ENCODE results near the gene EML2.
A peak's percentile ranks its signal among the peaks of the same experiment; 100 is the strongest.

The EML2 gene

GRCh38 chr19:45640849-45641273 lies 1.7 kb upstream of the EML2 start:
- TF ChIP-seq MAX (IDR thresholded peaks at IDR 0.05), result 0 out of 2 replicates have a peak, but pooled peaks have one; percentile 0
- no peak for TF ChIP-seq EGR1 (IDR thresholded peaks at IDR 0.05)
- no peak for TF ChIP-seq RAD21 (IDR thresholded peaks at IDR 0.05; ENCODE audit: low read depth)
- TF ChIP-seq TAF1 (IDR thresholded peaks at IDR 0.05; ENCODE audit: low read depth), result no peak
- TF ChIP-seq TEAD4 (IDR thresholded peaks at IDR 0.05), result peak; percentile 36; the same call in 1 of the 2 replicates
- TF ChIP-seq TCF12 (IDR thresholded peaks at IDR 0.05; ENCODE audit: low read depth), result no peak
- TF ChIP-seq REST (IDR thresholded peaks at IDR 0.05; ENCODE audit: low read depth), result no peak
- TF ChIP-seq FOXM1 (IDR thresholded peaks at IDR 0.05; ENCODE audit: borderline replicate concordance, low read depth), result no peak

GRCh38 chr19:45637890-45638667 lies 1.1 kb downstream of the EML2 start:
- TF ChIP-seq REST (IDR thresholded peaks at IDR 0.05; ENCODE audit: low read depth) (no peak), RAD21 (IDR thresholded peaks at IDR 0.05; ENCODE audit: low read depth) (no peak), FOXM1 (IDR thresholded peaks at IDR 0.05; ENCODE audit: borderline replicate concordance, low read depth) (no peak), TCF12 (IDR thresholded peaks at IDR 0.05; ENCODE audit: low read depth) (no peak), TEAD4 (IDR thresholded peaks at IDR 0.05) (no peak), MAX (IDR thresholded peaks at IDR 0.05) (no peak), YY1 (IDR thresholded peaks at IDR 0.05; ENCODE audit: low read depth) (no peak), CREB1 (IDR thresholded peaks at IDR 0.05; ENCODE audit: low read depth) (no peak), ZBTB7A (IDR thresholded peaks at IDR 0.05; ENCODE audit: low read depth) (no peak)

- TF ChIP-seq USF1 (IDR thresholded peaks at IDR 0.05) (no peak), REST (IDR thresholded peaks at IDR 0.05; ENCODE audit: low read depth) (no peak), TEAD4 (IDR thresholded peaks at IDR 0.05) (no peak), RAD21 (IDR thresholded peaks at IDR 0.05; ENCODE audit: low read depth) (no peak), EGR1 (IDR thresholded peaks at IDR 0.05) (no peak), FOXM1 (IDR thresholded peaks at IDR 0.05; ENCODE audit: borderline replicate concordance, low read depth) (no peak), CREB1 (IDR thresholded peaks at IDR 0.05; ENCODE audit: low read depth) (no peak)
Measured at GRCh38 chr19:45636902-45637301, 2.3 kb downstream of the EML2 start.

GRCh38 chr19:45636275-45636674 lies 2.9 kb downstream of the EML2 start:
- no peak for TF ChIP-seq YY1 (IDR thresholded peaks at IDR 0.05; ENCODE audit: low read depth)
- no peak for TF ChIP-seq CEBPB (IDR thresholded peaks at IDR 0.05)
- no peak for TF ChIP-seq EP300 (IDR thresholded peaks at IDR 0.05; ENCODE audit: borderline replicate concordance)

GRCh38 chr19:45632468-45633196 lies 6.6 kb downstream of the EML2 start:
- no peak for TF ChIP-seq CEBPB (IDR thresholded peaks at IDR 0.05)
- no peak for TF ChIP-seq TCF12 (IDR thresholded peaks at IDR 0.05; ENCODE audit: low read depth)
- peak; percentile 52; the same call in 1 of the 2 replicates for TF ChIP-seq MAX (IDR thresholded peaks at IDR 0.05)
- TF ChIP-seq ZBTB7A (IDR thresholded peaks at IDR 0.05; ENCODE audit: low read depth), result no peak
- TF ChIP-seq EGR1 (IDR thresholded peaks at IDR 0.05), result no peak
- TF ChIP-seq TEAD4 (IDR thresholded peaks at IDR 0.05), result peak; percentile 47
- TF ChIP-seq EP300 (IDR thresholded peaks at IDR 0.05; ENCODE audit: borderline replicate concordance), result 0 out of 2 replicates have a peak, but pooled peaks have one; percentile 41
- no peak for TF ChIP-seq REST (IDR thresholded peaks at IDR 0.05; ENCODE audit: low read depth)
- no peak for TF ChIP-seq TAF1 (IDR thresholded peaks at IDR 0.05; ENCODE audit: low read depth)
- peak; percentile 65; the same call in 1 of the 2 replicates for TF ChIP-seq CREB1 (IDR thresholded peaks at IDR 0.05; ENCODE audit: low read depth)
- 0 out of 2 replicates have a peak, but pooled peaks have one; percentile 37 for TF ChIP-seq NFIC (IDR thresholded peaks at IDR 0.05)
- no peak for TF ChIP-seq RAD21 (IDR thresholded peaks at IDR 0.05; ENCODE audit: low read depth)
- no peak for TF ChIP-seq FOXM1 (IDR thresholded peaks at IDR 0.05; ENCODE audit: borderline replicate concordance, low read depth)
- no peak for TF ChIP-seq YY1 (IDR thresholded peaks at IDR 0.05; ENCODE audit: low read depth)
- no peak for TF ChIP-seq USF1 (IDR thresholded peaks at IDR 0.05)

All from Ishikawa (cell line).